HG03139 (cell line): ENCODE measurements around the gene GRM7.

Experiments
- ATAC-seq: cut with Tn5 transposase; IDR thresholded peaks from one replicate; pipeline ENCODE4 v1.9.1; 2021; ENCODE audit not compliant: unreplicated experiment

GRM7 gene

GRCh38 chr3:7697548-7697947, 836.6 kb downstream of the GRM7 start:
- ATAC-seq = no peak

GRCh38 chr3:7700539-7700938, 839.6 kb downstream of the GRM7 start:
- ATAC-seq = no peak

GRCh38 chr3:7700977-7701376, 840.1 kb downstream of the GRM7 start:
- ATAC-seq = no peak

GRCh38 chr3:7707187-7707586, 846.3 kb downstream of the GRM7 start:
- no peak for ATAC-seq

- no peak for ATAC-seq
These were observed 848.6 kb downstream of the GRM7 start for GRCh38 chr3:7709376-7710082.

- no peak for ATAC-seq
These were observed 849.4 kb downstream of the GRM7 start for GRCh38 chr3:7710284-7710683.

GRCh38 chr3:7713724-7714123, 852.8 kb downstream of the GRM7 start:
- no peak for ATAC-seq

GRCh38 chr3:7720649-7721297, 859.9 kb downstream of the GRM7 start:
- ATAC-seq = no peak

- ATAC-seq = no peak
These were observed 861.0 kb downstream of the GRM7 start for GRCh38 chr3:7721869-7722268.

GRCh38 chr3:7728566-7729519, 867.9 kb downstream of the GRM7 start:
- no peak for ATAC-seq

- ATAC-seq = no peak
These were observed 873.0 kb downstream of the GRM7 start for GRCh38 chr3:7733933-7734332.

- no peak for ATAC-seq
These were observed 873.5 kb downstream of the GRM7 start for GRCh38 chr3:7734456-7734855.

- no peak for ATAC-seq
These were observed 876.3 kb downstream of the GRM7 start for GRCh38 chr3:7737263-7737662.

GRCh38 chr3:7739754-7740153, 878.8 kb downstream of the GRM7 start:
- ATAC-seq = no peak

GRCh38 chr3:7740458-7740857, 879.5 kb downstream of the GRM7 start:
- ATAC-seq = no peak

- no peak for ATAC-seq
These were observed 883.9 kb downstream of the GRM7 start for GRCh38 chr3:7744850-7745249.

- ATAC-seq = no peak
These were observed 884.8 kb downstream of the GRM7 start for GRCh38 chr3:7745711-7746110.

GRCh38 chr3:7749931-7750695, 889.2 kb downstream of the GRM7 start:
- ATAC-seq = no peak

GRCh38 chr3:7752005-7752404, 891.1 kb downstream of the GRM7 start:
- no peak for ATAC-seq

GRCh38 chr3:7754653-7755441, 893.9 kb downstream of the GRM7 start:
- no peak for ATAC-seq
